ENCODE results near the gene UAP1.

DNA sequence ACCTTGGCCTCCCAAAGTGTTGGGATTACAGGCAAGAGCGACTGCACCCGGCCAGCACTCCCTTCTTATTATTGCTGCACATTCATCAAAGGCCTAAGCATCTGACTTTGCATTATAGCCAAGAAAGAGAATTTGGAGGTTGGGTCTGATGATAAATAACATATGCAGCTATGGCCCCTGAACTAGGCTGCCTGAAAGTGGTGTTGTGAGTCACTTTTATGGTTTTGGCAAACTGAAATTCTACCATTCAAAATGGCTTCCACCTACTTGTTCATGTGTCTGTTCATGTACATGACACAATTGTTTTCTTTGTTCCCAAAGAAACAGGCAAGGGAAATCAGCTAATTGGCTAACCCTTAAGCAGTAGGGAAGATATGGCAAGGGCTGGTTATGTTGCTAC, 25.0 kb upstream of the UAP1 start:
- no peak for TF ChIP-seq POLR2A (IDR thresholded peaks at IDR 0.05)
- TF ChIP-seq CTCF (IDR thresholded peaks at IDR 0.05): no peak
- no peak for TF ChIP-seq POLR2AphosphoS5 (IDR thresholded peaks at IDR 0.05)

Data from transverse colon (tissue), 4 donors.